PC-3 (cell line): ENCODE results near the gene HMCES.
A peak's percentile ranks its signal among the peaks of the same experiment; 100 is the strongest.
"Not testable (repeated sequence)": the region's sequence is repeated elsewhere in the genome, so short reads cannot be mapped to it uniquely, and the experiment has no call there.

Experiments used
- CTCF ChIP-seq: fragments of 300-600 bp; sonication (generic); conservative IDR thresholded peaks from 2 replicates; pipeline ENCODE4 v1.5.1; 2017; ENCODE audit warnings: antibody characterized with exemption, low read depth, mild to moderate bottlenecking, low read length
- EZH2 ChIP-seq: fragments of 300-600 bp; sonication (generic); IDR thresholded peaks from one replicate; pipeline ENCODE4 v1.6.1; 2017; ENCODE audit warnings: antibody characterized with exemption, mild to moderate bottlenecking, low read length; ENCODE audit not compliant: unreplicated experiment

- peak; percentile 89 for TF ChIP-seq CTCF
- not testable (repeated sequence) for TF ChIP-seq EZH2
These were observed 32.9 kb upstream of the HMCES start for GRCh38 chr3:129245641-129246306.
